A549 (cell line): ENCODE measurements around the gene TMEM8B. TPM values are rescaled to one million over a fixed set of nuclear protein-coding genes. Genes with fewer than 3 reads are reported as not detected.

Experiments
- ATAC-seq, 2 experiments: fragments of 200-7000 bp in 1 of 2; fragments of >200 bp in 1 of 2; cut with Nextera tagmentation in 1 of 2; cut with Tn5 transposase in 1 of 2; 3 replicates each; pipeline versions ENCODE4 v1.8.0 to v1.9.1; 2018 to 2020; ENCODE audit warnings: mild to moderate bottlenecking in 1 of 2, moderate library complexity in 1 of 2
- CTCF ChIA-PET: fragments of 300-600 bp; sonication (Branson Sonifier 250); formaldehyde crosslinking; extraction: SDS; loops from one replicate; lab custom pipeline; 2021; ENCODE audit warnings: antibody characterized with exemption, inconsistent platforms; lab: Yijun Ruan, JAX
- POLR2A ChIA-PET: fragments of 350-600 bp; formaldehyde crosslinking; extraction: SDS; loops from one replicate; lab custom pipeline; 2021; ENCODE audit warnings: antibody characterized with exemption, inconsistent platforms; lab: Yijun Ruan, JAX
- DNase-seq, 2 experiments: peaks; one replicate each; pipeline versions ENCODE4 v3.0.0 to v3.0.0-alpha.2; 2011 to 2016; ENCODE audit warnings: low read depth in 1 of 2, low spot score in 1 of 2
- FAIRE-seq: peaks from 2 replicates; lab custom pipeline; 2011; peaks lifted over from hg19 to GRCh38; lab: Jason Lieb, UNC
- H3K27ac ChIP-seq, 2 experiments: fragments of >200 bp; sonication (Bioruptor Twin); formaldehyde crosslinking; 3 replicates each; pipeline ENCODE4 v1.5.1; 2016 to 2017
- H3K4me1 ChIP-seq: fragments of >200 bp; sonication (Bioruptor Twin); formaldehyde crosslinking; 3 replicates; pipeline ENCODE4 v1.6.1; 2016
- H3K4me2 ChIP-seq: fragments of >200 bp; sonication (Bioruptor Twin); formaldehyde crosslinking; 3 replicates; pipeline ENCODE4 v1.6.1; 2016
- H3K4me3 ChIP-seq: fragments of >200 bp; sonication (Bioruptor Twin); formaldehyde crosslinking; 3 replicates; pipeline ENCODE4 v1.5.1; 2016
- H3K9me3 ChIP-seq: fragments of >200 bp; sonication (Bioruptor Twin); formaldehyde crosslinking; 3 replicates; pipeline ENCODE4 v1.6.1; 2016
- BHLHE40 ChIP-seq: IDR thresholded peaks from 2 replicates; pipeline ENCODE4 v1.6.1; 2012; ENCODE audit warnings: low read depth, low read length, inconsistent platforms
- CBX8 ChIP-seq: fragments of 200-600 bp; sonication (generic); IDR thresholded peaks from 2 replicates; pipeline ENCODE4 v1.6.1; 2016
- CHD2 ChIP-seq: fragments of 150-350 bp; IDR thresholded peaks from 2 replicates; pipeline ENCODE4 v1.6.1; 2014; ENCODE audit warnings: low read length; ENCODE audit not compliant: partially characterized antibody
- CTCF ChIP-seq: fragments of >200 bp; sonication (Bioruptor Twin); formaldehyde crosslinking; IDR thresholded peaks from 3 replicates; pipeline ENCODE4 v1.5.1; 2016
- E2F6 ChIP-seq: IDR thresholded peaks from 2 replicates; pipeline ENCODE4 v1.6.1; 2012; ENCODE audit warnings: low read depth, borderline replicate concordance
- ESRRA ChIP-seq: fragments of 150-350 bp; IDR thresholded peaks from 2 replicates; pipeline ENCODE4 v1.6.1; 2014; ENCODE audit warnings: mild to moderate bottlenecking, low read length, borderline replicate concordance
- FOSL2 ChIP-seq, 2 experiments: fragments of 450-650 bp in 1 of 2; fragments of >200 bp in 1 of 2; sonication (Bioruptor Twin) in 1 of 2; formaldehyde crosslinking; IDR thresholded peaks; 2 replicates each; pipeline versions ENCODE4 v1.5.0 to v1.6.1; 2016 to 2020; ENCODE audit warnings: mild to moderate bottlenecking in 1 of 2, moderate library complexity in 1 of 2
- GATA3 ChIP-seq: IDR thresholded peaks from 2 replicates; pipeline ENCODE4 v1.6.1; 2012; ENCODE audit warnings: borderline replicate concordance
- HMGXB4 ChIP-seq: fragments of 250-450 bp; sonication (Bioruptor Pico); IDR thresholded peaks from 2 replicates; pipeline ENCODE4 v1.5.0; 2021; ENCODE audit warnings: mild to moderate bottlenecking, moderate library complexity, borderline replicate concordance
- JUNB ChIP-seq: fragments of >200 bp; sonication (Bioruptor Twin); formaldehyde crosslinking; IDR thresholded peaks from 2 replicates; pipeline ENCODE4 v1.6.1; 2016
- KDM1A ChIP-seq: fragments of 200-600 bp; sonication (generic); IDR thresholded peaks from 2 replicates; pipeline ENCODE4 v1.6.1; 2016; ENCODE audit warnings: low read depth, mild to moderate bottlenecking
- KDM5A ChIP-seq: fragments of 200-600 bp; sonication (generic); IDR thresholded peaks from 2 replicates; pipeline ENCODE4 v1.6.1; 2016; ENCODE audit warnings: antibody characterized with exemption, mild to moderate bottlenecking
- MAX ChIP-seq: IDR thresholded peaks from 2 replicates; pipeline ENCODE4 v1.6.1; 2012
- PHF8 ChIP-seq: fragments of 200-600 bp; sonication (generic); IDR thresholded peaks from 2 replicates; pipeline ENCODE4 v1.6.1; 2016; ENCODE audit warnings: low read depth, mild to moderate bottlenecking, antibody characterized with exemption, moderate library complexity, borderline replicate concordance
- POLR2A ChIP-seq: IDR thresholded peaks from 2 replicates; pipeline ENCODE4 v1.6.1; 2012; ENCODE audit warnings: mild to moderate bottlenecking, low read length
- RFX5 ChIP-seq: fragments of 450-650 bp; IDR thresholded peaks from 2 replicates; pipeline ENCODE4 v1.7.1; 2014; ENCODE audit warnings: antibody characterized with exemption, mild to moderate bottlenecking, moderate library complexity
- RNF2 ChIP-seq: fragments of 200-600 bp; sonication (generic); IDR thresholded peaks from 2 replicates; pipeline ENCODE4 v1.6.1; 2016; ENCODE audit warnings: low read depth, mild to moderate bottlenecking, antibody characterized with exemption, moderate library complexity, borderline replicate concordance
- USF2 ChIP-seq: fragments of 450-650 bp; IDR thresholded peaks from 2 replicates; pipeline ENCODE4 v1.6.1; 2014; ENCODE audit warnings: antibody characterized with exemption
- ZC3H11A ChIP-seq: fragments of 450-650 bp; IDR thresholded peaks from 2 replicates; pipeline ENCODE4 v1.6.1; 2014; ENCODE audit warnings: antibody characterized with exemption, mild to moderate bottlenecking
- ZFP36 ChIP-seq: fragments of 450-650 bp; IDR thresholded peaks from 2 replicates; pipeline ENCODE4 v1.6.1; 2014; ENCODE audit warnings: borderline replicate concordance; ENCODE audit not compliant: partially characterized antibody
- ZSCAN20 ChIP-seq: fragments of 250-450 bp; sonication (Bioruptor Pico); IDR thresholded peaks from 2 replicates; pipeline ENCODE4 v1.8.0; 2022; ENCODE audit warnings: mild to moderate bottlenecking, moderate library complexity
- WGBS: methylation state at CpG from one replicate; pipeline ENCODE4 v1.1.6; 2017; ENCODE audit errors: missing lambda C conversion rate; 5-methylcytosine and 5-hydroxymethylcytosine counted together
- polyA plus RNA-seq, 4 experiments: library from polyadenylated mRNA; depleted of rRNA in 3 of 4; stranded (reverse); fragments of >200 nt; fragmentation: RNase III in 1 of 4; extraction: RNeasy Plus Mini Kit Qiagen cat#74134 plus additional on column Dnase treatment in 1 of 4; gene quantifications; 2 replicates in 3 of 4; 3 replicates in 1 of 4; pipeline ENCODE4 v1.2.3, GENCODE V29; 2011 to 2017

The TMEM8B gene
- polyA plus RNA-seq, 2 of the 4 experiments (the other 2 are of a cell fraction), result 1.8 to 2.2 TPM

- TF ChIP-seq USF2 (no peak), MAX (no peak), E2F6 (no peak)
- TF ChIP-seq, all 56 proteins: peak for 0
- FAIRE-seq (no peak), ATAC-seq (no peak), DNase-seq (no peak)
- Histone ChIP-seq H3K4me2 (no peak overlapping the region), H3K4me3 (no peak overlapping the region), H3K4me1 (no peaks in the 10 kb centered on the region), H3K9me3 (no peaks in the 10 kb centered on the region), H3K27ac (no peak overlapping the region)
- ChIA-PET POLR2A (no interaction called here), CTCF (interaction anchor here (1.1 to 8.1 kb wide), 3 partner anchors 22 to 70 kb away, joined by 3 to 36 read pairs (median 10); no protein-coding TSS in a partner anchor)
- WGBS, result 50% methylated on average over 3 of the region's 3 CpGs
Observed at GRCh38 chr9:35859990-35860339, 30.9 kb downstream of the TMEM8B start.

GRCh38 chr9:35861161-35861897 lies 32.3 kb downstream of the TMEM8B start:
- WGBS, result 42% methylated on average over 12 of the region's 12 CpGs
- ATAC-seq, result no peak
- CTCF ChIA-PET, result interaction anchor here (1.5 to 8.1 kb wide), 5 partner anchors 9 to 71 kb away, joined by 3 to 36 read pairs (median 6); no protein-coding TSS in a partner anchor
- TF ChIP-seq KDM1A, result no peak
- no peak for TF ChIP-seq KDM5A
- TF ChIP-seq JUNB, result no peak
- no peak for TF ChIP-seq BHLHE40
- TF ChIP-seq POLR2A, result no peak
- no peak for TF ChIP-seq CTCF
- TF ChIP-seq ZFP36, result no peak
- no peak for TF ChIP-seq RFX5
- TF ChIP-seq ZC3H11A, result no peak
- no peak for TF ChIP-seq ESRRA
- no peak for TF ChIP-seq CHD2
- no peak for TF ChIP-seq GATA3
- no peak for TF ChIP-seq PHF8
- no peak for TF ChIP-seq CBX8
- TF ChIP-seq ZSCAN20 (CRISPR knock-in tag), result no peak
- TF ChIP-seq HMGXB4, result no peak
- TF ChIP-seq RNF2, result no peak
- no peak for TF ChIP-seq FOSL2 (IDR thresholded peaks at IDR 0.05)
- TF ChIP-seq FOSL2 (CRISPR knock-in tag; IDR thresholded peaks at IDR 0.05), result no peak
- TF ChIP-seq, all 56 proteins: peak for 0
- Histone ChIP-seq H3K27ac (no peak overlapping the region), H3K4me1 (no peaks in the 10 kb centered on the region), H3K9me3 (no peaks in the 10 kb centered on the region), H3K4me3 (no peak overlapping the region), H3K4me2 (no peak overlapping the region)
- FAIRE-seq (no peak), DNase-seq (no peak)
- POLR2A ChIA-PET, result no interaction called here
